Ovary (tissue), 9 donors: Measurements from ENCODE around the gene TRIM3. TPM values are rescaled to one million over a fixed set of nuclear protein-coding genes. Genes with fewer than 3 reads are reported as not detected.

ENCODE experiments used
- DNase-seq, 5 donors: peaks; one replicate each; pipeline ENCODE4 v3.0.0-alpha.2; 2019 to 2020
- H3K27ac ChIP-seq, 2 donors: fragments of 200-600 bp; one replicate each; pipeline versions ENCODE4 v1.5.1 to v1.8.0; 2019 to 2022
- H3K27me3 ChIP-seq: fragments of 200-600 bp; one replicate; pipeline ENCODE4 v1.8.0; 2022
- H3K36me3 ChIP-seq: fragments of 200-600 bp; sonication (generic); one replicate; pipeline ENCODE4 v1.5.1; 2019
- H3K4me1 ChIP-seq: one replicate; pipeline ENCODE4 v1.8.1; 2013; ENCODE audit warnings: mild to moderate bottlenecking, moderate library complexity; ENCODE audit not compliant: insufficient read depth
- H3K4me3 ChIP-seq: fragments of 200-600 bp; sonication (generic); one replicate; pipeline ENCODE4 v1.5.1; 2017
- H3K9me3 ChIP-seq, 2 donors: fragments of 200-600 bp in 1 of 2; sonication (generic) in 1 of 2; one replicate each; pipeline versions ENCODE4 v1.5.1 to v1.8.1; 2013 to 2019; ENCODE audit warnings: mild to moderate bottlenecking in 1 of 2, moderate library complexity in 1 of 2
- CTCF ChIP-seq, 3 donors: fragments of 450-650 bp in 2 of 3; fragments of 200-600 bp in 1 of 3; IDR thresholded peaks; one replicate each; pipeline versions ENCODE4 v1.5.1 to v1.8.0; 2016 to 2022; ENCODE audit warnings: antibody characterized with exemption in 3 of 3, mild to moderate bottlenecking in 1 of 3
- EP300 ChIP-seq: sonication (generic); formaldehyde crosslinking; IDR thresholded peaks from one replicate; pipeline ENCODE4 v1.6.1; 2017; ENCODE audit warnings: antibody characterized with exemption
- POLR2A ChIP-seq: fragments of 450-650 bp; IDR thresholded peaks from one replicate; pipeline ENCODE4 v1.6.1; 2017; ENCODE audit warnings: antibody characterized with exemption, mild to moderate bottlenecking, moderate library complexity
- WGBS, 3 donors: extraction: QIAGEN DNeasy Blood & Tissue Kit in 1 of 3; methylation state at CpG; one replicate each; pipeline versions ENCODE4 v1.1.5 to v1.1.7; 2013 to 2017; 5-methylcytosine and 5-hydroxymethylcytosine counted together
- intact Hi-C, 4 donors: fragments of 100-400 bp; cut with DNase I; formaldehyde crosslinking; loops; one replicate each; pipeline versions ENCODE4 v1.11.0 to v1.15.1; 2022 to 2023
- polyA plus RNA-seq, 2 donors: library from polyadenylated mRNA; stranded (reverse); fragments of 200-250 nt in 1 of 2; fragments of 350-450 nt in 1 of 2; fragmentation: Illumina TruSeq in 1 of 2; extraction: RNeasy Lipid Tissue Mini Kit (QIAGEN cat#74804) in 1 of 2; gene quantifications; one replicate each; pipeline ENCODE4 v1.2.3, GENCODE V29; 2013 to 2014
- total RNA-seq, 7 donors: library from RNA; depleted of rRNA in 2 of 7; stranded (reverse); fragments of >200 nt in 2 of 7; fragmentation: NEBNext Ultra II Directional in 3 of 7; extraction: Animal tissue kit (Norgen Biotek cat#: 25700) in 3 of 7; gene quantifications; one replicate each; pipeline versions ENCODE4 v1.1.0 to v1.2.4, GENCODE V29; 2016 to 2023
- donor health status: DM: no; HTN: no; CAD: no; lungs with moderate emphysema.
- donor health status: DM: no; HTN: no; CAD: no.
- donor health status: Bipolar disorder and iron deficiency.
- donor health status: DM: yes; HTN: yes; CAD: no.
- donor health status: DM: no; HTN: no; CAD: no.
- donor health status: DM: yes; HTN: yes; CAD: no.

Gene TRIM3
- total and polyA plus RNA-seq, 9 donors = 9.7 to 27.4 (median 18.4) TPM

- TF ChIP-seq POLR2A = no peak
- TF ChIP-seq CTCF (IDR thresholded peaks at IDR 0.05) = peak; percentile 53 to 69 (median 53)
- no peak for TF ChIP-seq EP300
- no peaks in the 10 kb centered on the region for H3K27me3 ChIP-seq
- no peaks in the 10 kb centered on the region for H3K9me3 ChIP-seq
- peak; percentile 35 to 71 (median 62) for DNase-seq
- H3K4me1 ChIP-seq = no peaks in the 10 kb centered on the region
- WGBS, 3 donors = 24 to 30% (median 27%) methylated on average over 5 of the region's 5 CpGs
- no peak overlapping the region for H3K27ac ChIP-seq
- H3K36me3 ChIP-seq = no peaks in the 10 kb centered on the region
- intact Hi-C loops = loop anchor here (2.0 to 10.0 kb wide), 4 partner anchors 63 to 419 kb away; no protein-coding TSS in a partner anchor
- no peak overlapping the region for H3K4me3 ChIP-seq
These were observed 30.3 kb downstream of the TRIM3 start for GRCh38 chr11:6443269-6444003.

GRCh38 chr11:6442441-6442840 lies 31.3 kb downstream of the TRIM3 start:
- DNase-seq = no peak
- no peak for TF ChIP-seq CTCF (IDR thresholded peaks at IDR 0.05)
- no peak for TF ChIP-seq EP300
- H3K4me1 ChIP-seq = no peaks in the 10 kb centered on the region
- no peaks in the 10 kb centered on the region for H3K9me3 ChIP-seq
- H3K27me3 ChIP-seq = no peaks in the 10 kb centered on the region
- no peaks in the 10 kb centered on the region for H3K36me3 ChIP-seq
- H3K27ac ChIP-seq = no peak overlapping the region
- H3K4me3 ChIP-seq = no peak overlapping the region
- intact Hi-C loops = loop anchor here (2.0 to 10.0 kb wide), 4 partner anchors 62 to 418 kb away; no protein-coding TSS in a partner anchor
- 87 to 89% (median 87%) methylated on average over 4 of the region's 4 CpGs for WGBS, 3 donors

GRCh38 chr11:6440906-6441358 lies 32.8 kb downstream of the TRIM3 start, which contains the start of gene HPX:
TSS of gene HPX (minus strand) at chr11:6440987. CDS start at chr11:6440963, 24 bp downstream.
- Histone ChIP-seq H3K4me3 (no peak within 1 kb of the TSS), H3K4me1 (no peaks in the 10 kb centered on the region), H3K27ac (no peak within 1 kb of the TSS), H3K27me3 (no peaks in the 10 kb centered on the region), H3K36me3 (no peaks in the 10 kb centered on the region), H3K9me3 (no peaks in the 10 kb centered on the region)
- intact Hi-C loops = loop anchor here in 2 of 4 donors (5.0 to 10.0 kb wide), 2 partner anchors 64 to 416 kb away; no protein-coding TSS in a partner anchor
- no peak for DNase-seq
- WGBS, 3 donors = 50 to 57% (median 54%) methylated on average over 3 of the region's 3 CpGs
- TF ChIP-seq CTCF (IDR thresholded peaks at IDR 0.05) = no peak

GRCh38 chr11:6438979-6439571 lies 34.7 kb downstream of the TRIM3 start:
- Histone ChIP-seq H3K4me1 (no peaks in the 10 kb centered on the region), H3K9me3 (no peaks in the 10 kb centered on the region), H3K4me3 (no peak overlapping the region), H3K27ac (no peak overlapping the region), H3K27me3 (no peaks in the 10 kb centered on the region), H3K36me3 (no peaks in the 10 kb centered on the region)
- TF ChIP-seq CTCF (IDR thresholded peaks at IDR 0.05) (no peak), POLR2A (no peak)
- no peak for DNase-seq
- intact Hi-C loops = no loop called here
- WGBS, 3 donors = 16 to 23% (median 16%) methylated on average over 1 of the region's 1 CpG
